ENCODE results near the gene FAM163A.

Gene FAM163A

DNA sequence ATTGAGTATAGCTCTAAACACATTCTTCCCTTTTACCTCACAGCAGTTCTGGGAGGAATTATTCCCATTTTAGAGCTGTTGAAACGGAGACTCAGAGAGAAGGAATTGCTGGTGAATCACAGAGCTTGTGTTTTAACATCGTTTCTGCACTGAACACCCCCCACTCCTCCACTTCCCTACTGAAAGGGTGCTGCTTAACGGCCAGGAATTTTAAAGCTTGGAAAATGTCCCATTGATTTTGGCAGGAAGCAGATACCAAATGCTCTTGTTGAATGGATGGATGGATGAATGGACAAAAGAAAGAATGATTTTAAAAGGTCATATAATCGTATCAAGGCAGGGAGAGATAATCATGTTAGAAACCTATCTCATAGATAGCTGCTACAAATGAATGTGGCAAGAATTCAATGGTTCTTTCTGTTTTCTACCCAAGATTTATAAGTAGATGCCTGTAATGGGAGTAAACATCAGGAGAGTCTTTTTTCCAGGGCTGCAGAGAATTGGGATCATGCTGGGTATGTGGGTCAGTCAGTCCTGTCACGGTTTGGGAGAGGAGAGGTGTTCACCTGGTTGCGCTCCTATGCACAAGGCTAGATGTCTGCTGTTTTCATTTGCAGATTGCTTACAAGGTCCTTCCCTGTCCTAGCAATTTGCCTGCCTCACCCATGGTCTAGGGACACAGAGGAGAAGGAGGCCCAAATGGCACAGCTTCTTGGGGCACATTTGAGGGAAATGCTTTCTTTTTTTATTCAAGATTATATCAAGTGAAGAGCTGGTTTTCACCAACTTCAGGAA, 19.0 kb downstream of the FAM163A start:
- DNase-seq (ENCODE audit: extremely low spot score) = no peak
- POLR2A ChIA-PET = no interaction called here
- TF ChIP-seq LEF1 (IDR thresholded peaks at IDR 0.05; ENCODE audit: borderline replicate concordance) (no peak), BHLHE40 (IDR thresholded peaks at IDR 0.05; ENCODE audit: borderline replicate concordance) (no peak), ELF4 (IDR thresholded peaks at IDR 0.05) (no peak), FOXM1 (IDR thresholded peaks at IDR 0.05; ENCODE audit: borderline replicate concordance) (no peak), FOXK2 (IDR thresholded peaks at IDR 0.05) (no peak), ZNF384 (IDR thresholded peaks at IDR 0.05) (no peak), FOXA1 (IDR thresholded peaks at IDR 0.05) (no peak), TARDBP (IDR thresholded peaks at IDR 0.05) (no peak), L3MBTL2 (conservative IDR thresholded peaks at IDR 0.05) (no peak), SP1 (IDR thresholded peaks at IDR 0.05) (no peak), SUZ12 (IDR thresholded peaks at IDR 0.05) (no peak), ARNT (IDR thresholded peaks at IDR 0.05) (no peak)
- TF ChIP-seq, protein P1, sequence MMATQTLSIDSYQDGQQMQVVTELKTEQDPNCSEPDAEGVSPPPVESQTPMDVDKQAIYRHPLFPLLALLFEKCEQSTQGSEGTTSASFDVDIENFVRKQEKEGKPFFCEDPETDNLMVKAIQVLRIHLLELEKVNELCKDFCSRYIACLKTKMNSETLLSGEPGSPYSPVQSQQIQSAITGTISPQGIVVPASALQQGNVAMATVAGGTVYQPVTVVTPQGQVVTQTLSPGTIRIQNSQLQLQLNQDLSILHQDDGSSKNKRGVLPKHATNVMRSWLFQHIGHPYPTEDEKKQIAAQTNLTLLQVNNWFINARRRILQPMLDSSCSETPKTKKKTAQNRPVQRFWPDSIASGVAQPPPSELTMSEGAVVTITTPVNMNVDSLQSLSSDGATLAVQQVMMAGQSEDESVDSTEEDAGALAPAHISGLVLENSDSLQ (IDR thresholded peaks at IDR 0.05) = no peak
- CTCF ChIA-PET = interaction anchor here (0.7 to 2.2 kb wide), 4 partner anchors 22 to 53 kb away, joined by 3 to 7 read pairs (median 4); no protein-coding TSS in a partner anchor

DNA sequence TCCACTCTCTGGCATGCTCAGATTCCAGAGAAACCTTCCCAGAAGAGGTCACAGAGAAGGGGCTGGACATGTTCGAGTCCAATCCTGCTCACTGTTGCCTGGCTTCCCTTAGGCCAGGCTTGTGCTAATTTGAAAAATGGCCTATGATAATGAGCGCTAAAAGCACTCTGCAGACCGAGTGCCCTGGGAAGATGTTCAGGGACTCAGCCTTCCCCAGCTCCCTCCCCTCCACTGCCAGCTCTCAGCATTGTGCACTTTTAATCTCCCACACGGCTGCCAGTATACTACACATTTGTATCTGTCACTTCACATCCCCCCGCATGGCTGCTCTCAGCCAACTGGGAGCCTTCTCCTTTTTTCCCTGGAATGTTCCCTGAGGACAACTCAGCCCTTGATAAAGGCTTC, 24.1 kb downstream of the FAM163A start:
- POLR2A ChIA-PET = no interaction called here
- no peak for TF ChIP-seq LEF1 (IDR thresholded peaks at IDR 0.05; ENCODE audit: borderline replicate concordance)
- TF ChIP-seq CTBP1 (IDR thresholded peaks at IDR 0.05; ENCODE audit: borderline replicate concordance) = no peak
- TF ChIP-seq NFRKB (IDR thresholded peaks at IDR 0.05) = no peak
- TF ChIP-seq TARDBP (IDR thresholded peaks at IDR 0.05) = no peak
- TF ChIP-seq HDGF (IDR thresholded peaks at IDR 0.05; ENCODE audit: borderline replicate concordance) = no peak
- no peak for TF ChIP-seq L3MBTL2 (conservative IDR thresholded peaks at IDR 0.05)
- no peak for TF ChIP-seq ZNF384 (IDR thresholded peaks at IDR 0.05)
- TF ChIP-seq, protein P1 (IDR thresholded peaks at IDR 0.05) = no peak
- no peak for TF ChIP-seq SP1 (IDR thresholded peaks at IDR 0.05)
- no peak for TF ChIP-seq SUZ12 (IDR thresholded peaks at IDR 0.05)
- TF ChIP-seq ARNT (IDR thresholded peaks at IDR 0.05) = no peak
- TF ChIP-seq BHLHE40 (IDR thresholded peaks at IDR 0.05; ENCODE audit: borderline replicate concordance) = no peak
- no peak for TF ChIP-seq FOXK2 (IDR thresholded peaks at IDR 0.05)
- no peak for TF ChIP-seq FOXA1 (IDR thresholded peaks at IDR 0.05)
- CTCF ChIA-PET = no interaction called here
- no peak for DNase-seq (ENCODE audit: extremely low spot score)

- TF ChIP-seq TARDBP (IDR thresholded peaks at IDR 0.05) (no peak), SP1 (IDR thresholded peaks at IDR 0.05) (no peak), SUZ12 (IDR thresholded peaks at IDR 0.05) (no peak), FOXM1 (IDR thresholded peaks at IDR 0.05; ENCODE audit: borderline replicate concordance) (no peak), NFRKB (IDR thresholded peaks at IDR 0.05) (no peak)
- ChIA-PET CTCF (no interaction called here), POLR2A (no interaction called here)
- DNase-seq (ENCODE audit: extremely low spot score) = no peak
Observed at GRCh38 chr1:179767996-179768395, 24.9 kb downstream of the FAM163A start.

- ChIA-PET POLR2A (no interaction called here), CTCF (no interaction called here)
- no peak for DNase-seq (ENCODE audit: extremely low spot score)
- no peak for TF ChIP-seq ZNF384 (IDR thresholded peaks at IDR 0.05)
- no peak for TF ChIP-seq FOXM1 (IDR thresholded peaks at IDR 0.05; ENCODE audit: borderline replicate concordance)
- TF ChIP-seq ELF4 (IDR thresholded peaks at IDR 0.05) = no peak
- no peak for TF ChIP-seq TARDBP (IDR thresholded peaks at IDR 0.05)
- no peak for TF ChIP-seq NFRKB (IDR thresholded peaks at IDR 0.05)
- TF ChIP-seq BHLHE40 (IDR thresholded peaks at IDR 0.05; ENCODE audit: borderline replicate concordance) = no peak
- TF ChIP-seq CTBP1 (IDR thresholded peaks at IDR 0.05; ENCODE audit: borderline replicate concordance) = no peak
- no peak for TF ChIP-seq HDGF (IDR thresholded peaks at IDR 0.05; ENCODE audit: borderline replicate concordance)
- TF ChIP-seq, protein P1 (IDR thresholded peaks at IDR 0.05) = no peak
- TF ChIP-seq SP1 (IDR thresholded peaks at IDR 0.05) = no peak
- no peak for TF ChIP-seq FOXA1 (IDR thresholded peaks at IDR 0.05)
Observed at GRCh38 chr1:179770887-179771502, 27.9 kb downstream of the FAM163A start.

- ChIA-PET CTCF (interaction anchor here (1.0 kb wide), 1 partner anchor 41 kb away, joined by 3 read pairs; no protein-coding TSS in a partner anchor), POLR2A (no interaction called here)
- TF ChIP-seq, protein P1 (IDR thresholded peaks at IDR 0.05) = no peak
- TF ChIP-seq BHLHE40 (IDR thresholded peaks at IDR 0.05; ENCODE audit: borderline replicate concordance) = no peak
- TF ChIP-seq ZNF384 (IDR thresholded peaks at IDR 0.05) = no peak
- TF ChIP-seq NFRKB (IDR thresholded peaks at IDR 0.05) = no peak
- TF ChIP-seq CTBP1 (IDR thresholded peaks at IDR 0.05; ENCODE audit: borderline replicate concordance) = no peak
- no peak for TF ChIP-seq FOXM1 (IDR thresholded peaks at IDR 0.05; ENCODE audit: borderline replicate concordance)
- TF ChIP-seq FOXA1 (IDR thresholded peaks at IDR 0.05) = no peak
- TF ChIP-seq HDGF (IDR thresholded peaks at IDR 0.05; ENCODE audit: borderline replicate concordance) = no peak
- no peak for TF ChIP-seq LEF1 (IDR thresholded peaks at IDR 0.05; ENCODE audit: borderline replicate concordance)
- DNase-seq (ENCODE audit: extremely low spot score) = no peak
Observed at GRCh38 chr1:179773264-179773663, 30.2 kb downstream of the FAM163A start.
